Right ventricle myocardium inferior (tissue), 1 donor: ENCODE measurements around the gene TGDS. TPM values are rescaled to one million over a fixed set of nuclear protein-coding genes. Genes with fewer than 3 reads are reported as not detected.

Experiments
- ATAC-seq: fragments of 200-7000 bp; cut with Tn5 transposase; one replicate; pipeline ENCODE4 v1.9.1; 2020; ENCODE audit warnings: mild to moderate bottlenecking, moderate library complexity
- DNase-seq: peaks from one replicate; pipeline ENCODE4 v3.0.0; 2021; ENCODE audit errors: missing footprints
- intact Hi-C: fragments of 100-400 bp; cut with DNase I; formaldehyde crosslinking; loops from one replicate; pipeline ENCODE4 v1.11.0; 2022
- total RNA-seq: library from RNA; stranded (reverse); fragmentation: NEBNext Ultra II Directional; extraction: Animal tissue kit (Norgen Biotek cat#: 25700); gene quantifications from one replicate; pipeline ENCODE4 v1.2.1, GENCODE V29; 2021
- donor health status: DM: no; HTN: yes; CAD: no; lungs with severe emphysema.

TGDS gene
- total RNA-seq, 1 donor from 2014 or later, result 5.2 TPM

DNA sequence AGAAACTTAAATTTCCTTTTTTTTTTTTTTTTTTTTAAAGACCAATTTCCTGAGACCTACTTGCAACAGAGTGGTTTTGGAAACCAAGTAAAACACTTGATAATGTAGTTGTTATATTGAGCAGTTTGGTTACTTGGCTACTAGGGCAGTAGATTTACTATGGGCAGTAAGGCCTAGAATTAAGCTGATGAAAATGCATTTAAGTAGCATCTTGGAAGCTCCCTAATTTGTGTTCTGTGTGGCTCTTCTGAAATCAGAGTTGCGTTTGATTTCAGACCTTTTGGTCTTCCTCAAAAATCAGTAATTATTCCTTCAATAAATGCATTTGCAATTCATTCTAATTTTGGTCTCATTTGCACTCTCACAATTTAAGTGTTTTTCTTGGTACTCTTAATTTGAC is 6.5 kb upstream of the TGDS start:
- DNase-seq (no peak), ATAC-seq (no peak)
- intact Hi-C loops, result no loop called here

DNA sequence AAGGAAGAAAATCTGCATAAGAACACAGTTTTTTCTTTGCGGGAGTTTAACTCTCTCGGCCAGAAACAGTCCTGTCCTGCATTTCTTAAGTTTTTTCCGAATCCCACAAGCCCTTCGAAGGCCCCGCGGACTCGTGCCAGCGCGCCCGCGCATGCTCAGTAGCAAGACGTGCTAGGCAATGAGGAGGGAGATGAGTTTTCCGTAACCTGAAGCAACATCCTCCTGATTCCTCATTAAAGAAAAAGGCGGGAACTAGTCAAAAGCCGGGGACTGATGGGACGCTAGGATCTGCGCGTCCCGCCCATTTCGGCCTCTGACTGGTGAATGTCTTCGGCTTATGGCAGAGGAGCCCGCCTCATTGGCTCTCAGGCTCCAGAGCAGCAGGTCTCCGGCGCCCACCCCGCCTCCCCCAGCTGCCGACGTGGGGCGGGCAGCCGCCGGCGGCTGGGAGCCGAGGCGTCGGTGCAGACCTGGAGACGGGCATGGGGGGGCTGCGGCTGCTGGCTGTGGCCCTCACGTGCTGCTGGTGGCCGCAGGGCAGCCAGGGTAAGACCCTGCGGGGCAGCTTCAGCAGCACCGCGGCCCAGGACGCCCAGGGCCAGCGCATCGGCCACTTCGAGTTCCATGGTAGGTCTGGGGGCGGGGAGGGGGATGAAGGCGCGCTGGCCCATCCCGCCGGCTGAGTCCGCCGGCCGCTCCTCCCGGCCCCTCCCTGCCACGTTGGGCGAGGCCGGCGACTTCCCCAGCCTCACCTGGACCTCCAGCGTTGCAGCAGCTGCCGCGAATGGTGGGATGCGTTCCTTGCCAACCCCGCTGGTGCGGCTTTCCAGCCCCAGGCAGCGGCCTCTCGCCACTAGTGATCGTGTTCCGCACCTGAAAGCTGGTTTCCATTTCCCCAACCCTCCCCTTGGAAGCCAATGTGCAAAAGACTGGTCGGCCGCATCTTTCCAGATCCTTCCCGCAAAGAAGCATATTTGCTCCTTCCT is 5.8 kb upstream of the TGDS start, which contains the start of gene GPR180:
Gene GPR180 (plus strand): TSS at position 412 of the 986 bp plus-strand sequence. CDS start 71 bp downstream, at position 483.
- ATAC-seq (peak; percentile 100), DNase-seq (peak; percentile 98)
- intact Hi-C loops, result loop anchor here (2.0 kb wide), 1 partner anchor 53 kb away; no protein-coding TSS in a partner anchor

DNA sequence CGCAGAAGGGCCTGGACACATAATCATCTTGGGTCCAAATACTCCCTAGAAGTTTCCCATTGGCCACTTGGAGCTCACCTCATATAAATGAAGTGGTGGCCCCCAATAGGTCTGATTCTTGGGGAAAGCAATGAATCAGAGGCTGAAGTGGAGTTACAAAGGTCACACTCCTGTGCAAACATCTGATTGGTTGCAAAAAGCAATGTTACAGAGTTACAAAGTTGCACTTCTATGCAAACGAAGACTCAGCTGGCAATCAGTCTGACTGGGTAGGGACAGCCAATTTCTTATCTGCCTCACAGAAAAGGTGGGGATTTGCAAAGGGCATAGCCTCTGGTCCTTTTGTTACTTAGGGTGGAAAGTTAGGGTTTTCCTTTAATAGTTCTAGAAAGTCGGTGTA is 3.9 kb upstream of the TGDS start:
- DNase-seq (no peak), ATAC-seq (no peak)
- intact Hi-C loops, result loop anchor here (2.0 kb wide), 1 partner anchor 51 kb away; no protein-coding TSS in a partner anchor

DNA sequence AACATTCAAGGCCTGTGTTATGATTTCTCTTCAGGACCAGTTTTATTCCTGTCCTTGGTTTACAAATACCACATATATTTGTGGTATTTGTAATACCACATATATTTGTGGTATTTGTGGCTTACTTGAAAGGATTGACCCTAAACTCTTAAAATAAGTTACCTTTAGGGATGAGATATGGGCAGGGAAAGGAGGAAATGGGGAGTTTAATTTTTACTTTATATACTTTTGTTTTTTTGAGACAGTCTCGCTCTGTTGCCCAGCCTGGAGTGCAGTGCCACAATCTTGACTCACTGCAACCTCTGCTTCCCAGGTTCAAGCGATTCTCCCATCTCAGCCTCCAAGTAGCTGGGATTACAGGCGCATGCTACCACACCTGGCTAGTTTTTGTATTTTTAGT is 2.3 kb upstream of the TGDS start:
- intact Hi-C loops, result no loop called here
- ATAC-seq, result no peak

DNA sequence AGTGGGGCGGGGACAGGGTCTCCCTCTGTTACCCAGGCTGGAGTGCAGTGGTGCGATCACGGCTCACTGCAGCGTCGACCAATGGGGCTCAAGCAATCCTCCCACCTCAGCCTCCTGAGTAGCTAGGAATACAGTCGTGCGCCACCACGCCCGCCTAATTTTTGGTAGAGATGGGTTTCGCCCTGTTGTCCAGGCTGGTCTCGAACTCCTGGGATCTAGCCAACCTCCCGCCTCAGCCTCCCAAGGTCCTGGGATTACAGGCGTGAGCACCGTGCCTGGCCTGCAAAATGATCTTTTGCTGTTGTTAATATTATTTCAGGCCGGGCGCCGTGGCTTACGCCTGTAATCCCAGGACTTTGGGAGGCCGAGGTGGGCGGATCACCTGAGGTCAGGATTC is 621 bp upstream of the TGDS start:
- ATAC-seq, result no peak
- DNase-seq, result peak; percentile 62
- intact Hi-C loops, result no loop called here

More for the DNA sequence above, 2.3 kb upstream of the TGDS start:
- no peak for DNase-seq

DNA sequence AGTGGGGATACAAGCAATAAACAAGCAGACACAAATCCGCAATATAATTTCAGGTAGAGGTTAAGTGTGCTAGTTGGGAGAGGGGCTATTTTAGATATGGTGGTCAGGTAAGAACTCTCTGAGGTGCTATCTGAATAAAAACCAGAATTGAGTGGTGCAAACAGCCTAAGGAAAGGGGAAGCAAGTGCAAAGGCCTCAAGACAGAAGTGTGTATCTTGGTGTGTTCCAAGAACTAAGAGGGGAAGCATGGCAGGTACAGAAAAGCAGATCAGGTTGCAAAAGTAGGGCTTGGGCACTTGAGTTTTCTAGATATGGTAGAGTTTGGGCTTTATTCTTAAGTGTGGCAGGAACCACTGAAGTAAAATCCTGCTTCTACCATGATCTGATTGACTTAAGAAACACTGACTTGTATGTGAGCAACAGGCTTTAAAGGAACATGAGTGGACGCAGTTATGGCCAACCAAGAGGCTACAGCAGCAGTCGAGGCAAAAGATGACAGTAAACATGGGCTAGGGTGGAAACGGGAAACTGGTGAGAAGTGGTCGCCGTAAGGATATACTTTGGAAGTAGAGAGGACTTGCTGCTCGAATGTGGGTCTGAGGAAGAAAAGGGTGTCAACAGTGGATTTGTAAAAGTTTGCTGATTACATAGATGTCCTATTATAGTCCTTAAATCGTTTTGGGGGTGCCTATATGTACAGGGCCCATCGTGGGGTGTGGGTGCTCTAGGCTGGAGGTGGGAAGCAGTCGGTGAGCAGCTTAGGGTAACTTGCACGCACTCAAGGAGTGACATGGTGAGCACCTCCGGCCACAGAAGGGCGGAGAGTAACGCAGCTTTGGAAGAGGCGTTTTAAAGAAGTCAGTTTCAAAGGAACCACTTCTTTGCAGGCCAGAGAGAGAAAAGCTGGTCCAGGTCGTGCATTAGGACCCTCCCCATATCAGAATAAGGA is 677 bp downstream of the TGDS start:
- ATAC-seq, result peak; percentile 55
- DNase-seq, result no peak
- intact Hi-C loops, result no loop called here

DNA sequence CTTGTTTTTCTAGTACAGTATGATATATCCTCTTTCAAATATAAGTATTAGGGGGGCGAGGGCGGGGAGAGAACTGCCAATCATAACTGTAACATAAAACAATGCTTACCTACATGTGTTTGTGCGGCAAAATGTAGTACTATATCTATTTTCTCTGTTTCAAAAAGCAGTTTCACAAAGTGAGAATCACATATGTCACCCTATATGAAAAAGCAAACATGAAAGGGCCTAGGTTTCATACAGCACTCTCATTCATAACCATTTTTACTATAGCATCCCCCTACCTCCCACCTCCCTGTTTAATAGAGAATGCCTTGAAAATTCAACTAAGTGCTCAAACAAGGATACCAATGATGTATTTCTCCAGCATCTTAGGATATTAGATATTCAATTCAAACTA is 5.2 kb downstream of the TGDS start:
- no peak for DNase-seq
- no peak for ATAC-seq
- intact Hi-C loops, result no loop called here

DNA sequence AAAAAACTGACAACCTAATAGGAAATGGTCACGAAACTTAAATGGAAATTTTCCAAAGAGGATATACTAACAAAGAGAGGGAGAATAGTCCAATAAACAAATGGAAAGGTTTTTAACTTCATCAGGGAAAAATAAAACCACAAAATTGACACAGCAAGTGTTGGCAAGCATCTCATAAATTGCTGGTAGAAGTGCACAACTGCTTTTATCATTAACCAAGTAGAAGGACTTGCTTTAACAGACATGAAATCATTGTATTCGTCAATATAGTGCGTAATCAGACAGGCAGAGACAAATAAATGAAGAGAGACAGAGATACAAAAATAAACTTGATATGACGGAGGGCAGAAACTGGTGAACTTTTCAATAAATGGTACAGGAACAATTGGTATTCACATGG is 7.4 kb downstream of the TGDS start:
- DNase-seq (no peak), ATAC-seq (no peak)
- intact Hi-C loops, result no loop called here

DNA sequence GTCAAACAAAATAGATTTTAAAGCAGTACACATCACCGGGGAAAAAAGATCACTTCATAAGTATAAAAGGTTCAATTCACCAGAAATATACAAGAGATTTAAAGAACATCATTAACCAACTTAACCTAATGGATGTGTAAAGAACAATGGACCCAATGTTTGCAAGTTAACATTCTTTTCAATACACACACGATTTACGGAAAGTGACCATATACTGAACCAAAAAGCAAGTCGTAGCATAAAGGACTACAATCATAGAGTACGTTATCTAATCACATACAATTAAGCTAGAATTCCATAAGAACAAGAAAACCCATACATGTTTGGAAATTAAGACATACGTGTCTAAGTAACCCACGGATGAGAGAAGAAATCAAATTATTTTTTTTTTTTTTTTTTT is 9.6 kb downstream of the TGDS start:
- DNase-seq, result no peak
- ATAC-seq, result no peak
- intact Hi-C loops, result no loop called here

DNA sequence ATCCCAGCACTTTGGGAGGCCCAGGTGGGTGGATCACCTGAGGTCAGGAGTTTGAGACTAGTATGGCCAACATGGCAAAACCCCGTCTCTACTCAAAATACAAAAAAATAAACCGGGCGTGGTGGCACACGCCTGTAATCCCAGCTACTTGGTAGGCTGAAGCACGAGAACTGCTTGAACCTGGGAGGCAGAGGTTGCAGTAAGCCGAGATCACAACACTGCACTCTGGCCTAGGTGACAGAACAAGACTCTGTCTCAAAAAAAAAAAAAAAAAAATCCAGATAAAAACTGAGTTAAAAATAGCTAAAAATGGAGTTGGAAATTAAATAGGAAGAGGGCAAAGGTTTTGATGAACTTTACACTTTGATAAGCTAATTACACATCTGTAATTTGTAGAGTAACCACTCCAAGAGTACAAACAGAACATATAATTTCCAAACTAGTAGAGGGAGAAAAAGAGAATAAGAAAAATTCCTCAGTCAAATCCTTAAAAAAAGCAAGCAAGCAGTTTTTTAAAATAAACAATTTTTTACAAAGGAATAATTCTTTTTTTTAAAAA is 10.3 kb downstream of the TGDS start:
- intact Hi-C loops, result no loop called here

DNA sequence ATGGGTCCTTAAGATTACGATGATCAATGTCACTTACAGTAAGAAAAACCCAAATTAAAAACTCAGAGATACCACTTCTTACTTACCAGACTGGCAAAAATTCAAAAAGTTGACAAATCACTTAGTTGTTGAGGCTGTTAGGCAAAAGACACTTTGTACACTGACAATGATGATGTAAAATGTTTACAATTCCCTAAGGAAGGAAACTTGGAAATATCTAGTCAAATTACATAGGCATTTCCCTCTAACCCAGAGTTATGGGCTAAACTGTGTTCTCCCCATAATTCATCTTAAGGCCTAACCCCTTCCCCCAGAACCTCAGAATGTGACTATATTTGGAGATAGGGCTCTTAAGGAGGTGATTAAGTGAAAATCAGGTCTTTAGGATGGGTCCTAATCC is 12.0 kb downstream of the TGDS start:
- intact Hi-C loops, result no loop called here
- ATAC-seq (no peak), DNase-seq (no peak)

More for the DNA sequence above, 10.3 kb downstream of the TGDS start:
- ATAC-seq, result no peak
- no peak for DNase-seq

DNA sequence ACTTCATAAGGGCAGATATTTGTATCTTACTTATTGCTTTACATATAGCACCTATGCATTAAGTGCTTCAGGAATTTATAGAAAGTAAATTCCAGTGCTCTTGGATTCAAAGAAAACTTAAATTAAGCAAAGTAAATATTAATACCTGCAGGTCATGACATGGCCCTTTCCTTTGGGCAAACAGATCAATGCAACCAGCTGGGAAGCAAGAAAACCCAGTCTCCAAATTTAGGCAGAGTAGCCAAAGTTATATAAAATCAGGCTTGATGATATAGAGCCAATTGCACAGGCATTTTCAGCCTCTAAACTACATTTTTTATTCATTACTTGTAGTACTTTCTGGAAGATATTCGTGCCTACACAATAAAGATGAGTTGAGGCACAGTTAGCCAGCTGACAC is 16.9 kb downstream of the TGDS start:
- DNase-seq (no peak), ATAC-seq (no peak)
- intact Hi-C loops, result no loop called here

DNA sequence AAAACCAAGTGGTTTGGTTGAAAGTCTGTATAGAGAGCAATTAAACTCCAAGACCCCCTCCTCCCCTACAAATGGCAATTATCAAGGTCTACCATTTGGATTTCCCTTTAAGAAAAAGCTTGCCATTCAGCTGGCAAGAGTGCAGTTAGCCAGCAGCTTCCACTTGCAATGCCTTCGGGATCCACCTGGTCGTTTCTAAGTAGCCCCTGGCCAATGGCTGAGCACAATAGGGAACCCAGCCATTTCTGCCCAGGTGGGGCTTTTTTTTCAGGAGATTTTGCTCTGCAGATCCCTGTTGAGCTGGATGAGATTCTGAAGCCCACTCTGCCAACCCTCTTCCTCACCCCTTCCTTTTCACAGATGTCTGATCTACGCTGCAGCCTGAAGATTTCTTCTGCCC is 26.3 kb downstream of the TGDS start:
- intact Hi-C loops, result no loop called here
- no peak for DNase-seq
- ATAC-seq, result no peak

DNA sequence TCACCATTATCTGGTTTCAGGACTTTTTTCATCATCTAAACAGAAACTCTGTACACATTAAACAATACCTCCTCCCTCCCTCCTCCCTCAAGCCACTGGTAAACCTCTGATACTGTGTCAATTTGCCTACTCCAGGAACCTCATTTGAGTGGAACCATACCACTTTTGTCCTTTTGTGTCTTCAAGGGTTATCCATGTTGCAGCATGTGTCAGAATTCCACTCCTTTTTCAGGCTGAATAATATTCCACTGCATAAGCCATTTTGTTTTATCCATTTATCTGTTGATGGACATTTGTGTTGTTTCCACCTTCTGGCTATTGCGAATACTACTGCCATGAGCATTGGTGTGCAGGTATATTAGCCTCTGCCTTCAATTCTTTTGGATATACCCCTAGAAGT is 27.5 kb downstream of the TGDS start:
- intact Hi-C loops, result no loop called here
- DNase-seq, result no peak
- ATAC-seq, result no peak

DNA sequence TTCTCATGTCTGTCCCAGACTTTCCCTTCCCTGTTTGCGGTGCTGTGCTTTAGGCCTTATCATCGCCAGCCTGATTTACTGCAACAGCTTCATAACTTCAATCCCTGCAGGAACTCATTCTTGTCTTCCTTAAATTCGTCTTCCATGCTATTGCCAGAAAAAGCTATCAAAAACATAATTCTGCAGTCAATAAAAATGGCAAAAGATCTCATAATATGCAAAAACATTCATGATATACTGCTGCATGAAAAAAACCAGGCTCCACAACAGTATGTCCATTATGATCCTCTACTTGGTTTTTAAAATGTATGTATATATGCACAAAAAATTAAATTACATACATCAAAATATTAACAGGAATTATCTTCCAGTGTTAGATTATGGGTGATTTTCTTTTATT is 28.4 kb downstream of the TGDS start:
- intact Hi-C loops, result no loop called here
- DNase-seq, result no peak
- ATAC-seq, result no peak

DNA sequence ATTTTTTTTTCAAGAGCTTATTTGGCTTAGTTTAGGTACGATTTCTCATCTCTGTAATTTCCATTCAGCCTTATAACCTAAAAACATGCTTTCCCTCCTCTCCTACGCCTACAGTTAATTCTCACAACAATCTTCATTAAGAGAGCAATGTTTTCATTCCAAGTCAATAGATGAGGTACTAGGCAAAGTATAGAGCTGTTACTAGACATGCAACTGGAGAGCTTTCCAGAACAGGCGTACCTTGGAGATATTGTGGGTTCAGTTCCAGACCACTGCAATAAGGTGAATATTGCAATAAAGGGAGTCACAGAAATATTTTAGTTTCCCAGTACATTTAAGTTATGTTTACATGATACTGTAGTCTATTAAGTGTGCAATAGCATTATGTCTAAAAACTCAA is 34.8 kb downstream of the TGDS start:
- no peak for DNase-seq
- intact Hi-C loops, result no loop called here
- no peak for ATAC-seq

DNA sequence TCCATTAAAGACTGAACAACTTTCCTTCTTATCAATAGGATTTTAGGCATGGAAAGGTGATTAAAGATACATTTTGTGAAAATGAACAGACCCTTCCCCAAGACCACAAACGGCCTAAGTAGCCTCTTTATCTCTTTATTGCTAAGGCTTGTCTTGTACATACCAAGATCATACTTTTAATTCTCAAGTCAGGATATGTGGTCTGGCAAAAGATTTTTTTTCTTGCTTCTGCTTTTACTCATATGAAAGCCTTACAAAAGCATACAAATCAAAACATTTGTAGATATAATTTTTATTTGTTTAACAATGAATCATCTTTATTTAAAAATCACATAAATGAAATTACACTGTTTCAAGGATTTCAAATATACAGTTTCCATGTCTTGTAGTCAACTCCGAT is 35.8 kb downstream of the TGDS start:
- DNase-seq, result no peak
- intact Hi-C loops, result no loop called here
- ATAC-seq, result no peak

DNA sequence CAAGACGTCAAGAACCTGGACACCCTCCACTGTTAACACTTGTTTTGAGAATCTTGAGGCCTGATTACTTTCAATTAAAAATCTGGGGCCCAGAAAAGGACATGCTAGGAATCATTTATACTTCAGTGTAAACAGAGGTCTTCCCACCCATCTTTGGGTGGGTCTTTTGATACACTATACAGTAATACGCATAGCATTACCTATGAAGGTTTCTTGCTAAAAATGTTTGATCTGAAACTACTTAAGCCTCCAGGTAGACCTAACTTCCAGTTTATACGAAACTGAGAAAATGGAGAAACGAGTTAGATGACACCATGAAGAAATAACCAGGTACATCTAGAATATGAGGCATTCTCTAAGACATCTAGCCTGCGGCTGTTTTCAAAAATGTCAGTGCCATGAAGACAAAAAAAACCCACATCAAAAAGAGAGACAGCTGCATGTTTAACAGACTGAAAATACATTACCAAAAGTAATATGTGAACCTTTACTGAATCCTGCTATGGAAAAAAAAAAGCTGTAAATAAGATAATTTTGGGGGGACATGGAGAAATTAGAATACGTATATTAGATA is 36.6 kb downstream of the TGDS start:
- no peak for ATAC-seq
- intact Hi-C loops, result no loop called here
- no peak for DNase-seq

DNA sequence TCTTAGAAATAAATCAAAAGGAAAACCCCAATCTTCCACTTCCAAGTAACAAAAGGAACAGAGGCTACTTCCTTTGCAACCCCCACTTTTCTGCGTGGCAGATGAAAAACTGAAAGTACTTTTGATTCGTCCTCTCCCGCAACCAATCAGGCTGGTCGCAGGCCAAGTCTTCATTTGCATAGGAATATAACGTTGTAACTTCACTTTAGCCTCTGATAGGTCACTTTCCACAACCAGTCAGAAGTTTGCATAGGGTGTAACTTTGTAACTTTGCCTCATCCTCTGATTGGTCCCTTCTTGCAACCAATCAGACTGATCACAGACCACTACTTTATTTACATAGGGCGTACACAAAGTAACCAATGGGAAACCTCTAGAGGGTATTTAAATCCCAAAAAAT is 37.2 kb downstream of the TGDS start:
- no peak for ATAC-seq
- intact Hi-C loops, result no loop called here
- DNase-seq, result no peak
